ENCODE data around the gene BMP7.
"Not testable (repeated sequence)": the region's sequence is repeated elsewhere in the genome, so short reads cannot be mapped to it uniquely, and the experiment has no call there.

BMP7 gene

GRCh38 chr20:57264908-57265335, 1.5 kb downstream of the BMP7 start:
- not testable (repeated sequence) for DNase-seq

- peak; percentile 62 for DNase-seq
Observed at GRCh38 chr20:57263801-57264792, 2.3 kb downstream of the BMP7 start.

- no peak for DNase-seq
Observed at GRCh38 chr20:57262784-57263609, 3.4 kb downstream of the BMP7 start.

DNA sequence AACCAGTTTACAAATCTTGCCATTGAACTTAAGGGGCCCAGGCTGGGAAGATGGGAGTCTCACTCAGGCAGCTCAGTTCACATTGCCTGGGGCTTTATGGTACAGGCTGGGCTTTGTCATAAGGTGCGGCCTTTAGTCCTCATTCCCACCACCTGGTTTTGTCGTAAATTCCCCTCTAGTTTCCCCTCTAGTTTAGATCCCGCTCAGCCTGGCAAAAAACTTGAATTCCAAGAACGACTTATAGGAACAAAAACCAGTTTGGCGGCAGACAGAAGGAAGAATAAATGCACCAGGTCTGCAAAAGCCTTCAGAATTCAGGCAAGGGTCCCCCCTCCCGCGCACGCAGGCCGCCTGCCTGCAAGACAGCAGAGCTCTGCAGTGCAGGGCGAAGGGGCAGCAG, 4.1 kb downstream of the BMP7 start:
- DNase-seq = no peak

DNA sequence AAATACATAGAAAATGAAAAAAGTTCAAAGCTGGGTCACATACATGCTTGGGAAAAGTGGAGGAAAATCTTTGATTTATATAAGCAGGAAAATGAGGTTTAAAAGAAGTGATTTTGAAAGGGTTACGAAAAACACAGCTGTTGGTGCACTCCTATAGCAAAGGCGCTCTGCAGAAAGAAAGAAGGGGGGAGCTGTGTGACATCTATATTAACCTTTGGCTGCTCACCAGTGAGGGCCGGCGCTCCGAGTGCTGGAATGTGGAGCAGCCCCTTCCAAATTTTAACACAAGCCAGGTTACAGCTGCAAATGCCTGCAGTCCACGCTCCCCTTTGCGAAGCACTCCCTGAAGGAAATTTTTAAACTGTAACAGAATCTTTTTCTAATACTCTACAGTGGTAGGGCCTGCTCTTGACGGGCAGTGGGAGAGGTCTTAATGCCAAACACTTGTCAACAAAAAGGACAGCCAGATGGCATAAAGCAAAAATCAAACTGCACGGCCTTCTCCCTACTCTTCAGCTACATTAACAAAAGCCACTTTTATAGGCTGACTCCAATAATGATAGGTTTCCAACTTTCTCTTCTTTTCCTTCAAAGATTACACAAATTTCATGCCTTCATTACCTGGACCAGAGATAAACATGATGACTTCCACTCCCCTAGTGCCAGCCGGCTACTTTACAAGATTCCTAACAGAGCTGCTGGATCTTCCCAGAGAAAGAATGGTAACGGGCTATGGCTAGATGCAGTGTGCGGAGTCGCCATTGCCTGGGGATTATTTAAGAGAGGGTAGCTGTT, 4.8 kb downstream of the BMP7 start:
- no peak for DNase-seq

DNA sequence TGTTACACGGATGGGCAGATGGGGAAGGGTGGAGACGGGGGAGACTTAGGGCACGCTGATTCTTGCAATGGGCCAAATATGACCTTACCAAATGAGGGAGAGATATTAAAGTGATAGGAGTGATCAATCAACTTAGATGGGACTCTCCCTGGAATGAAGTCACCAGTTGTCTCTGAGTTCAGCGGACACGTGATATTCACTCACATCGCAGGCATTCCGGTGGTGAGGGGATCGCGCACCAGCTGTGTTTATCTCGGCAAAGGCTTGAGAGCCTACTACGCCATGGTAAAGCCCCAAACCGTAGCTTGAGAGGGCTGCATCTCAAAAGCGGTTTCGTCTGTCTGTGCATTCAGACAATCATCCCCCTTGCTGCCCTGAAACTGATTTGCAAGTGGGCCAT, 5.5 kb downstream of the BMP7 start:
- DNase-seq = no peak

DNA sequence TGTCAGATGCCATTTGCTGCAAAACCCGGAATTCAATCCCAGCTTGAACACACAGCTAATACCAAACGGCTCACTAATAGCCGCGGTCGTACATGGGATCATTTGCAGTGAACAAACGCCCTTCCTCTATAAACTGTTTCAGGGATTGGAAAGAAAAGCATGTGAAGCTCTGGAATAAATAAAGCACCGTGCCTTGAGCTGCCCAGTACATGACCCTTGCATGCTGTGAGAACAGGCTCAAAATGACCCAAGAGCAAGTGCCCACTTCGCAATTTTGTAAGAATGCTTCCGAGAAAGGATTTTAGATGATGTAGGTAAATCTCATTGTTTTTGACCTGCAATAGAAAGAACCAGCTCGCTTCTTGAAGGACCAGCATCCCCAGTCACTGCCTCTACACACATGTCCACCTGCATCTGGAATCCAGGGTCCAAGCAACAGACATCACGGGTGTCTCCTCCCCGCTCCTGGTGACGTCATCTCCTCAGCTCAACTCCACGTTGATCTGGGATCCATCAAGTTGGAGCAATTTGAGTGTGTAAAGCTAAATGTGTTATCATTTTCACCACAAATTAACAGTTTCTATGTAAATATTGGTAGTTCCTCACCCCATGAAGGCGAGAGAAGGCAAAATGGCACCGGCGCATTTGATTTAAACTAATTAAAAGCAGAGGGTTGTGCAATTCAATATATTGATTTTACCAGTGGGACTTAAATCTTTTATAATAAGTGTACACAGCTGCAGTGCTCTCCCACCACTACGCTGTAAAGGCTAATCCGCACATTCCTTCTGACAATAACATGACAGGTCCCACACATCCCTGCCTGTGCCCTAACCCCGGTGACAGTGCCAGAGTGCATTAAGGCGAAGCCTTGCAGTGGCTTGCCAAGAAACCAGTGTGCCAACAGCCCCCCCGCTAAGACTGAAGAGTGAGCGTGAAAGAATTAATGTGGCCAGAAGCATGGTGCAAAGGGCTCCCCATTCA, 6.2 kb downstream of the BMP7 start:
- no peak for DNase-seq

- DNase-seq = no peak
Observed at GRCh38 chr20:57259121-57259937, 7.1 kb downstream of the BMP7 start.

DNA sequence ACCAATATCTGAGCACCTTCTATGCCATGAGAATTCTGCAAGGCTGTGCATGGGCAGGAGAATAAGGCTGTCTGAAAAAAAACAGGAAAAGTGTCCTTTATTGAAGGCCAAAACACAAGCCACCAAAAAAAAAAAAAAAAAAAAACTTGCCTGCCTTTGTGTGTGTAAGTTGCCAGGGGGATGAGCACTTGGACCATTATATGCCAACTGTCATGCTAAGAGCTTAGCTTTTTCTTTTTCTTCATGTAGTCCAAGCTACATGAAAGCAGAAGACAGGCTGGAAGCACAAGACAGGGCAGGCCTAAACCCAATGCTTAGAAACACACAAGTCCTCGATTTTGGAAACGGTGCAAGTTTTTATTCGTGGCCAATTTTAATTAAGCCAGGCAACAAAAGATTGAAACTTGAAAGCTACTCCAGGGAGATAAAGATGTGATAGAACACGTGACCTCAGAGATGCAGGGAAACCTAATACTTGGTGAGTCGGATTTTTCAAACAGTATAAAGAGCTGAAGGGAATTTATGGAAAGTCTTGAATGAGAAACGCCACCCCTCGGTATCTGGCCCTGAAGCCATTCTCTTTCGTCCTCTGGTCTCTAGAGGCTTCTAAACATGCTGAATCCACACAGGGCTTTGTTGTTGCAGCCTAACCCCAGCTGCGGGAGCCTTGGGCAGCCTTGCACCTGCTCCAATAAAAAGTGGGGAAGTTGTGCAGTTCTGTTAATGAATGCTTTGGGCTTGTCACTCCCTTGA, 8.6 kb downstream of the BMP7 start:
- DNase-seq = no peak

GRCh38 chr20:57256908-57257307, 9.5 kb downstream of the BMP7 start:
- no peak for DNase-seq

DNA sequence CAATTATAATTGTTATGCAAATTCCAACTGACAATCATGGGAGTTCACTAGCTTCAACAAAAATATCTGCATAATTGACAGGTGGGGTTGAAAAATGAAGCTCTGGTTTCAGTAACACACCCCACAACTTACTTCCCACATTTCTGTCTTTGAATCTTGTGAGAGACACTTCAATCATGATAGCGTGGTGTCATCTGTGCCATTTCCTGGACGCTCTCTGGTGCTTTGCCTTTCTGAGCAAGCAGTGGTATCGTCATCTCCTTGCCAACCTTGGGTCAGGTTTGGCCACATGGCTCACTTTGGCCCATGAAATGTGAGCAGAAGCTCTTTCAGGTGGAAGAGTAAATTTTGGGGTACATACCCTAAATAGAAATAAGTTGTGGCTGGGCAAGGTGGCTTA, 10.2 kb downstream of the BMP7 start:
- DNase-seq = no peak

DNA sequence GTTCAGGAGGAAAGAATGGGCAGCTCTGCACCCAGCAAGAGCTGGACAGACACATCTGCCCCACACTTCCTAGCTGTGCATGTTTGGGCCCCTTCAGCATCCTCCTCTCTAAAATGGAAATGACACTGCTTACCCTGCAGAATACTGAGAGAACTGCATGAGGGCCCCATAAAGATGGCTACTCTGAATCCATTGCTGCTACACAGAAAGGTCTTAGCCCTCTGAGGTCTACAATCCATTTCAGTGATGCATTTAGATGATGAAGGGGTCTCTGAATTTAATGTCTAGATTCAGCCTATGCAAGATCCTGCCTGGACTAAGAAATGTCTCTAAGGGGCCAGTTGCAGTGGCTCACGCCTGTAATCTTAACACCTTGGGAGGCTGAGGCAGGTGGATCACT, 11.3 kb downstream of the BMP7 start:
- DNase-seq = no peak

DNA sequence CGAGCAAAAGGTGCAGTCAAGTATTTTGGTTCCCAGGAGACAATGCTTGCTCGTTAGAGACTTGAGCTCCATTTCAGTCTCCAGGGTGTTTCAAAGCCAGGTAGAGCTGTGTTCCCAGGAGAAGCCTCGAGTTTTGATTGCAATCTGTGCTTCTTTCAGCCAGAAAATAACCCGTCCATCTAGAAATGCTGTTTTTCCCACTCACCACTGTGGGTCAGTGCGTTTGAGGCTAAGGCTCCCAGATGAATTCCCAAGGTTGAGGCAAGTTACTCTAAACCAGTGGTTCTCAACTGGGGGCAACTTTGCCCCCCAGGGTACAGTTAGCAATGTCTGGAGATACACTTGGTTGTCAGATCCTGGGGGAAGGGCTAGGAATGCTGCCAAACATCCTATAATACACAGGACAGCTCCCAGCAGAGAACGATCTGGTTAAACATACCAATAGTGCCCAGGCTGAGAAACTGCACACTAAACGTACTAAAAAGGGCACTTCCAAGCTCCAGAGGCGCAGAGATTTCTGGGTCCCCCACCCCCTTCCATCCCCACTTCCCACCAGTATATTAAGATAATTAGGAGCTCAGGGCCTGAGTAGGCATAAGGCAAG, 13.8 kb downstream of the BMP7 start:
- DNase-seq = no peak

DNA sequence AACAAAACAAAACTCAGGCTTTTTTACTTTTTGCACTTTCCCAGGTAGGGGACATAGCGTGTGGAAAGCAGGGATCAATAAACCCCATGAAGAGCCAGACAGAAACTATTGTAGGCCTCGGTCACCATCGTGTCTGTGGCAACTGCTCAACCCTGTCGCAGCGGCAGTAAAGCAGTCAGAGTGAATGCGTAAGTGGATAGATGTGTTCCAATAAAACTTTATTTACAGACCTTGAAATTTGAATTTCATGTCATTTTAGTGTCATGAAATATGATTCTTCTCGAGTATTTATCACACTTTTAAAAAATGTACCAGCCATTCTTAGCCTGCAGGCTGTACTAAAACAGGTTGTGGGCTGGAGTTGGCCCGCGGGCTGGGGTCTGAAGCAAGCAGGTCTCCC, 14.5 kb downstream of the BMP7 start:
- no peak for DNase-seq

- DNase-seq = no peak
Observed at GRCh38 chr20:57251344-57251743, 15.1 kb downstream of the BMP7 start.

DNA sequence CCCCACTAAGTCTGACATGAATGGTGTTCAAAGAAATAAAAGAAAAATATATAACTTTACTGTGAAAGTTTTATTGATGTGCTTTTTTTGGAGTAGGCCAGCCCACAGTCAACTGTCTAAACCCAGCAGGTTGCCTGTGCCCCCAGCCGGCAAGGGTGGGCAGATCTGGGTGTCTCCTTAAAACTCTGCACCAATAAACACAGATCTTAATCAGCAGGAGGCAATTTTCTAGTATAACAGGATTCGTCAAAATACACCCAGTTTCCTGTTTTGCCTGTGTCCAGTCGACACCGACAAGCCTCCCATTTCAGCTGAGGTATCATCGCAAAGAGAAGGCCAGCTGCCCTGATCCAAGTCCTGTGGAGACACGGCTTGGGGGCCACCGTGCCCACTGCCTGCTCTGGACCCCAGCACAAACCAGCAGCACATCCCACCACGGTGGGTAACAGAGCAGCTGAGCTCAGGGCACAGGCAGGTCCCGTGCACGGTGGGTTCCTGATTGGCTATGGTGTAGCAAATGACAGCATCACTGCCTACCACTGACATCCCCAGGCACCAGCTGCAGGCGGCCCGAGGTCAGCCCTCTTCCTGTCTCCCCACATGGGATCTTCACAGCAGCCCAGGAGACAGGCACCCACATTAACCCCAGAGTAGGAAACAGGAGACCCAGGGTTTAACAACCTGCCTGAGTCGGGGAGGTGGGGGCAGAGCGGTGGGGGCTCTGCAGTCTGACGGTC, 15.7 kb downstream of the BMP7 start:
- DNase-seq = peak; percentile 26

DNA sequence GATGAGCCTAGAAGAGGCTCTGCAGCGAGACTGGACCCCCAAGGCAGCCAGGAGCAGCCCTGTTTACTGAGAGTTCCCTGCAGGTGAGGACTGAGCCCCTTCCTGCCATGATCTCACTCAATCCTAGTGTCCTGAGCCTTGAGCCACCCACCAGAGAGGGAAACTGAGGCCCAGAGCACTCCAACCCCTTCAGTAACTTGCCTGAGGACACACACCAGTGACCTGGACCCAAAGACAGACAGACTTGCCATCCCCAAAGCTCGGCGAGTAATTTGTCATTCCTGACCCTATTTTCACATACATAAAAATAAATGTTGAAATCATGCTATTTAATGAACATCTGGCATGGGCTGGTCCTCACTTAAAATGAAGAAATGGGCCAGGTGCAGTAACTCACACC, 16.7 kb downstream of the BMP7 start:
- DNase-seq = no peak

DNA sequence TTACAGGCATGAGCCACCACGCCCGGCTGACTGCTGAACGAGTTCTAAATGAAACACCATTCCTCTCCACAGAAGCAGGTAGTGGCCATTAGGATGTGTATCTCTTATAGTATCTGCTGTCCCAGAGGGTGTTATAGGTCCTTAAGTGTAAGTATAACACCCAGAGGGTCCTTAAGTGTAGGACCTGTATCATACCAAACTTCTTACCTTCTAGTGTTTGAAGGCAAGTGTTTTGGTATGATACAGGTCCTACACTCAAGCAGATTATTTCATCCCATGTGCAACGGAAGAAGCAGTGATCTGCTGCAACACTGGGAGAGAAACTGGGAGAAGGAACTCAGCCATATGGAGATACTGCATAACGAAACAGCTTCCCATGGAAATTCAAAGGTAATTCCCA, 17.4 kb downstream of the BMP7 start:
- no peak for DNase-seq

All from stimulated activated CD4-positive, alpha-beta T cell treated with anti-CD3 and anti-CD28 coated beads, Interleukin-15, amount 100 ng/mL, for 24 hours (primary cell).